ENCODE results near the gene ANGPT4. TPM values are rescaled to one million over a fixed set of nuclear protein-coding genes. Genes with fewer than 3 reads are reported as not detected.

ANGPT4 gene
- total RNA-seq, 1 experiment from 2014 or later, result not detected

GRCh38 chr20:911882-912600, 4.1 kb downstream of the ANGPT4 start:
- Histone ChIP-seq H3K27ac (ENCODE audit: low read length) (no peak overlapping the region), H3K27me3 (ENCODE audit: control insufficient read depth, insufficient read depth, low read length) (no peaks in the 10 kb centered on the region)
- in situ Hi-C loops (cut with HindIII; ENCODE audit: low pct_unique_long_range_greater_than_20kb, low sequenced_read_pairs), result no loop called here

More at GRCh38 chr20:911882-912600, 4.1 kb downstream of the ANGPT4 start:
- peaks cover 5% of the 10 kb centered on the region for H3K4me1 ChIP-seq (ENCODE audit: control insufficient read depth, insufficient read depth, low read length)
- no peak for TF ChIP-seq CTCF (IDR thresholded peaks at IDR 0.05)
- no peak for TF ChIP-seq TCF7L2 (IDR thresholded peaks at IDR 0.05; ENCODE audit: low read depth, low read length)
- TF ChIP-seq POLR2AphosphoS5 (IDR thresholded peaks at IDR 0.05; ENCODE audit: low read depth, low read length), result no peak
- TF ChIP-seq SIN3A (IDR thresholded peaks at IDR 0.05; ENCODE audit: borderline replicate concordance, insufficient read depth, low read depth, low read length), result no peak
- no peak for TF ChIP-seq REST (IDR thresholded peaks at IDR 0.05; ENCODE audit: insufficient read depth in 1 of 2, low read depth in 2 of 2, low read length in 1 of 2)
- intact Hi-C loops (cut with micrococcal nuclease; ENCODE audit: unreplicated experiment), result no loop called here
- BruUV-seq (replicated peaks), result no TSS peak
- H3K4me3 ChIP-seq (ENCODE audit: low read depth in 2 of 2, low read length in 2 of 2), result no peak overlapping the region
- no peak for ATAC-seq
- DNase-seq (ENCODE audit: low read depth, low spot score), result no peak
- CTCF ChIA-PET, result no interaction called here
- H3K9me3 ChIP-seq (ENCODE audit: control insufficient read depth, insufficient read depth, low read depth, low read length), result no peaks in the 10 kb centered on the region
- POLR2A ChIA-PET, result no interaction called here
- no peaks in the 10 kb centered on the region for H3K36me3 ChIP-seq (ENCODE audit: control insufficient read depth, insufficient read depth, low read length)
